Measurements from ENCODE around the gene SYNGAP1.
A peak's percentile ranks its signal among the peaks of the same experiment; 100 is the strongest.
"Not testable (repeated sequence)": the region's sequence is repeated elsewhere in the genome, so short reads cannot be mapped to it uniquely, and the experiment has no call there.

SYNGAP1 gene

GRCh38 chr6:33455051-33455450 is 35.2 kb downstream of the SYNGAP1 start:
- Mint-ChIP-seq H3K9me3 (no peaks in the 10 kb centered on the region), H3K4me1 (peaks cover 53% of the 10 kb centered on the region), H3K4me3 (peak overlapping the region; percentile 99), H3K36me3 (peaks cover 10% of the 10 kb centered on the region), H3K27me3 (no peaks in the 10 kb centered on the region), H3K27ac (peak overlapping the region; percentile 96)

- H3K27ac Mint-ChIP-seq, result no peak overlapping the region
- no peaks in the 10 kb centered on the region for H3K27me3 Mint-ChIP-seq
- H3K4me1 Mint-ChIP-seq, result peaks cover 44% of the 10 kb centered on the region
- no peaks in the 10 kb centered on the region for H3K9me3 Mint-ChIP-seq
- H3K36me3 Mint-ChIP-seq, result peaks cover 10% of the 10 kb centered on the region
- peak overlapping the region; percentile 99 for H3K4me3 Mint-ChIP-seq
Measured at GRCh38 chr6:33456156-33456555, 36.3 kb downstream of the SYNGAP1 start.

GRCh38 chr6:33458676-33459075 is 38.8 kb downstream of the SYNGAP1 start:
- H3K27me3 Mint-ChIP-seq, result no peaks in the 10 kb centered on the region
- no peaks in the 10 kb centered on the region for H3K9me3 Mint-ChIP-seq
- H3K36me3 Mint-ChIP-seq, result peaks cover 9% of the 10 kb centered on the region
- no peak overlapping the region for H3K4me3 Mint-ChIP-seq
- no peak overlapping the region for H3K27ac Mint-ChIP-seq
- H3K4me1 Mint-ChIP-seq, result peaks cover 32% of the 10 kb centered on the region

- H3K9me3 Mint-ChIP-seq, result no peaks in the 10 kb centered on the region
- H3K36me3 Mint-ChIP-seq, result peaks cover 9% of the 10 kb centered on the region
- H3K4me3 Mint-ChIP-seq, result no peak overlapping the region
- H3K27ac Mint-ChIP-seq, result no peak overlapping the region
- peaks cover 28% of the 10 kb centered on the region for H3K4me1 Mint-ChIP-seq
- H3K27me3 Mint-ChIP-seq, result no peaks in the 10 kb centered on the region
Measured at GRCh38 chr6:33459226-33459625, 39.4 kb downstream of the SYNGAP1 start.

- H3K27ac Mint-ChIP-seq, result no peak overlapping the region
- no peaks in the 10 kb centered on the region for H3K36me3 Mint-ChIP-seq
- H3K4me3 Mint-ChIP-seq, result no peak overlapping the region
- H3K27me3 Mint-ChIP-seq, result no peaks in the 10 kb centered on the region
- no peaks in the 10 kb centered on the region for H3K9me3 Mint-ChIP-seq
- no peaks in the 10 kb centered on the region for H3K4me1 Mint-ChIP-seq
Measured at GRCh38 chr6:33466075-33466735, 46.3 kb downstream of the SYNGAP1 start.

GRCh38 chr6:33467091-33467490 is 47.2 kb downstream of the SYNGAP1 start:
- Mint-ChIP-seq H3K4me3 (no peak overlapping the region), H3K27ac (no peak overlapping the region), H3K9me3 (no peaks in the 10 kb centered on the region), H3K27me3 (no peaks in the 10 kb centered on the region), H3K36me3 (no peaks in the 10 kb centered on the region), H3K4me1 (no peaks in the 10 kb centered on the region)

- no peak overlapping the region for H3K27ac Mint-ChIP-seq
- H3K27me3 Mint-ChIP-seq, result no peaks in the 10 kb centered on the region
- no peak overlapping the region for H3K4me3 Mint-ChIP-seq
- no peaks in the 10 kb centered on the region for H3K9me3 Mint-ChIP-seq
- H3K36me3 Mint-ChIP-seq, result no peaks in the 10 kb centered on the region
- no peaks in the 10 kb centered on the region for H3K4me1 Mint-ChIP-seq
Measured at GRCh38 chr6:33469661-33470060, 49.8 kb downstream of the SYNGAP1 start.

- H3K4me3 Mint-ChIP-seq, result no peak overlapping the region
- H3K4me1 Mint-ChIP-seq, result no peaks in the 10 kb centered on the region
- H3K27me3 Mint-ChIP-seq, result no peaks in the 10 kb centered on the region
- no peaks in the 10 kb centered on the region for H3K9me3 Mint-ChIP-seq
- no peaks in the 10 kb centered on the region for H3K36me3 Mint-ChIP-seq
- H3K27ac Mint-ChIP-seq, result no peak overlapping the region
Measured at GRCh38 chr6:33477864-33478263, 58.0 kb downstream of the SYNGAP1 start.

GRCh38 chr6:33481192-33481591 is 61.3 kb downstream of the SYNGAP1 start:
- H3K27me3 Mint-ChIP-seq, result no peaks in the 10 kb centered on the region
- no peaks in the 10 kb centered on the region for H3K9me3 Mint-ChIP-seq
- no peaks in the 10 kb centered on the region for H3K4me1 Mint-ChIP-seq
- H3K4me3 Mint-ChIP-seq, result no peak overlapping the region
- H3K27ac Mint-ChIP-seq, result no peak overlapping the region
- no peaks in the 10 kb centered on the region for H3K36me3 Mint-ChIP-seq

GRCh38 chr6:33482620-33483019 is 62.8 kb downstream of the SYNGAP1 start:
- H3K4me1 Mint-ChIP-seq, H3K27me3 Mint-ChIP-seq, H3K27ac Mint-ChIP-seq, H3K4me3 Mint-ChIP-seq, H3K36me3 Mint-ChIP-seq, H3K9me3 Mint-ChIP-seq: not testable (repeated sequence)

- Mint-ChIP-seq H3K27ac (no peak overlapping the region), H3K4me3 (no peak overlapping the region), H3K36me3 (no peaks in the 10 kb centered on the region), H3K9me3 (no peaks in the 10 kb centered on the region), H3K27me3 (no peaks in the 10 kb centered on the region), H3K4me1 (no peaks in the 10 kb centered on the region)
Measured at GRCh38 chr6:33483678-33484077, 63.8 kb downstream of the SYNGAP1 start.

- not testable (repeated sequence) for H3K27ac Mint-ChIP-seq, H3K4me1 Mint-ChIP-seq, H3K4me3 Mint-ChIP-seq, H3K27me3 Mint-ChIP-seq, H3K36me3 Mint-ChIP-seq, H3K9me3 Mint-ChIP-seq
Measured at GRCh38 chr6:33484673-33485262, 64.9 kb downstream of the SYNGAP1 start.

- not testable (repeated sequence) for H3K36me3 Mint-ChIP-seq, H3K4me3 Mint-ChIP-seq, H3K4me1 Mint-ChIP-seq, H3K9me3 Mint-ChIP-seq, H3K27me3 Mint-ChIP-seq, H3K27ac Mint-ChIP-seq
Measured at GRCh38 chr6:33485680-33486079, 65.8 kb downstream of the SYNGAP1 start.

- Mint-ChIP-seq H3K9me3 (no peaks in the 10 kb centered on the region), H3K27ac (no peak overlapping the region), H3K4me1 (no peaks in the 10 kb centered on the region)
Measured at GRCh38 chr6:33488339-33488738, 68.5 kb downstream of the SYNGAP1 start.

GRCh38 chr6:33490198-33490597 is 70.3 kb downstream of the SYNGAP1 start:
- H3K9me3 Mint-ChIP-seq, result no peaks in the 10 kb centered on the region
- H3K27me3 Mint-ChIP-seq, result no peaks in the 10 kb centered on the region
- no peak overlapping the region for H3K4me3 Mint-ChIP-seq
- no peaks in the 10 kb centered on the region for H3K36me3 Mint-ChIP-seq
- no peak overlapping the region for H3K27ac Mint-ChIP-seq
- no peaks in the 10 kb centered on the region for H3K4me1 Mint-ChIP-seq

More at GRCh38 chr6:33488339-33488738, 68.5 kb downstream of the SYNGAP1 start:
- H3K4me3 Mint-ChIP-seq, result no peak overlapping the region
- no peaks in the 10 kb centered on the region for H3K36me3 Mint-ChIP-seq
- H3K27me3 Mint-ChIP-seq, result no peaks in the 10 kb centered on the region

- no peaks in the 10 kb centered on the region for H3K4me1 Mint-ChIP-seq
- no peak overlapping the region for H3K27ac Mint-ChIP-seq
- H3K36me3 Mint-ChIP-seq, result no peaks in the 10 kb centered on the region
- no peak overlapping the region for H3K4me3 Mint-ChIP-seq
- no peaks in the 10 kb centered on the region for H3K27me3 Mint-ChIP-seq
- no peaks in the 10 kb centered on the region for H3K9me3 Mint-ChIP-seq
Measured at GRCh38 chr6:33490621-33491020, 70.8 kb downstream of the SYNGAP1 start.

- Mint-ChIP-seq H3K4me1 (no peaks in the 10 kb centered on the region), H3K4me3 (no peak overlapping the region), H3K9me3 (no peaks in the 10 kb centered on the region), H3K27ac (no peak overlapping the region), H3K36me3 (no peaks in the 10 kb centered on the region), H3K27me3 (no peaks in the 10 kb centered on the region)
Measured at GRCh38 chr6:33492093-33492492, 72.2 kb downstream of the SYNGAP1 start.
